IPS-18a (cell line): ENCODE data around the gene NSD2.

Experiments
- H3K27ac ChIP-seq: one replicate; pipeline ENCODE4 v1.5.1; 2013; ENCODE audit warnings: low read length
- H3K27me3 ChIP-seq: one replicate; pipeline ENCODE4 v1.6.1; 2013; ENCODE audit warnings: mild to moderate bottlenecking, low read length; ENCODE audit not compliant: control insufficient read depth, insufficient read depth
- H3K36me3 ChIP-seq: one replicate; pipeline ENCODE4 v1.6.1; 2013; ENCODE audit warnings: low read depth, low read length; ENCODE audit not compliant: control insufficient read depth
- H3K4me1 ChIP-seq: one replicate; pipeline ENCODE4 v1.6.1; 2013; ENCODE audit warnings: low read depth, low read length; ENCODE audit not compliant: control insufficient read depth
- H3K4me3 ChIP-seq: one replicate; pipeline ENCODE4 v1.5.1; 2013; ENCODE audit warnings: low read length
- H3K9ac ChIP-seq: one replicate; pipeline ENCODE4 v1.6.1; 2013; ENCODE audit warnings: mild to moderate bottlenecking, low read length, moderate library complexity
- H3K9me3 ChIP-seq: one replicate; pipeline ENCODE4 v1.6.1; 2013; ENCODE audit warnings: low read depth, low read length; ENCODE audit not compliant: control insufficient read depth

NSD2 gene

GRCh38 chr4:1870578-1871443 lies at the start of gene NSD2:
NSD2 (plus strand) TSS chr4:1871393; CDS start chr4:1900655, 29,262 bp downstream.
- Histone ChIP-seq H3K27me3 (peaks cover 39% of the 10 kb centered on the region), H3K4me1 (peaks cover 7% of the 10 kb centered on the region), H3K27ac (no peak within 1 kb of the TSS), H3K9ac (peak within 1 kb of the TSS; percentile 85), H3K4me3 (peak within 1 kb of the TSS; percentile 93), H3K9me3 (no peaks in the 10 kb centered on the region), H3K36me3 (no peaks in the 10 kb centered on the region)

GRCh38 chr4:1821679-1822567 lies 49.3 kb upstream of the NSD2 start:
- Histone ChIP-seq H3K36me3 (peaks cover 47% of the 10 kb centered on the region), H3K4me1 (no peaks in the 10 kb centered on the region), H3K9ac (no peak overlapping the region), H3K4me3 (no peak overlapping the region), H3K9me3 (no peaks in the 10 kb centered on the region), H3K27me3 (no peaks in the 10 kb centered on the region), H3K27ac (no peak overlapping the region)

GRCh38 chr4:1822568-1823544 lies 48.3 kb upstream of the NSD2 start:
- no peaks in the 10 kb centered on the region for H3K4me1 ChIP-seq
- H3K36me3 ChIP-seq, result peaks cover 39% of the 10 kb centered on the region
- no peak overlapping the region for H3K27ac ChIP-seq
- no peaks in the 10 kb centered on the region for H3K27me3 ChIP-seq
- no peak overlapping the region for H3K9ac ChIP-seq
- no peaks in the 10 kb centered on the region for H3K9me3 ChIP-seq
- no peak overlapping the region for H3K4me3 ChIP-seq

GRCh38 chr4:1823545-1823932 lies 47.7 kb upstream of the NSD2 start:
- Histone ChIP-seq H3K9ac (no peak overlapping the region), H3K27ac (no peak overlapping the region), H3K9me3 (no peaks in the 10 kb centered on the region), H3K27me3 (no peaks in the 10 kb centered on the region), H3K36me3 (peaks cover 39% of the 10 kb centered on the region), H3K4me3 (no peak overlapping the region), H3K4me1 (no peaks in the 10 kb centered on the region)

- peaks cover 4% of the 10 kb centered on the region for H3K4me1 ChIP-seq
- H3K4me3 ChIP-seq, result no peak overlapping the region
- no peaks in the 10 kb centered on the region for H3K9me3 ChIP-seq
- H3K27ac ChIP-seq, result no peak overlapping the region
- H3K36me3 ChIP-seq, result peaks cover 29% of the 10 kb centered on the region
- H3K9ac ChIP-seq, result no peak overlapping the region
- H3K27me3 ChIP-seq, result no peaks in the 10 kb centered on the region
These were observed 46.4 kb upstream of the NSD2 start for GRCh38 chr4:1824746-1825145.

GRCh38 chr4:1825326-1825725 lies 45.9 kb upstream of the NSD2 start:
- H3K9me3 ChIP-seq, result no peaks in the 10 kb centered on the region
- no peak overlapping the region for H3K4me3 ChIP-seq
- H3K4me1 ChIP-seq, result peaks cover 7% of the 10 kb centered on the region
- H3K27ac ChIP-seq, result no peak overlapping the region
- H3K27me3 ChIP-seq, result no peaks in the 10 kb centered on the region
- H3K36me3 ChIP-seq, result peaks cover 29% of the 10 kb centered on the region
- H3K9ac ChIP-seq, result no peak overlapping the region

GRCh38 chr4:1826531-1827350 lies 44.5 kb upstream of the NSD2 start:
- H3K4me1 ChIP-seq, result peaks cover 7% of the 10 kb centered on the region
- H3K27ac ChIP-seq, result no peak overlapping the region
- no peaks in the 10 kb centered on the region for H3K9me3 ChIP-seq
- H3K9ac ChIP-seq, result no peak overlapping the region
- no peak overlapping the region for H3K4me3 ChIP-seq
- no peaks in the 10 kb centered on the region for H3K27me3 ChIP-seq
- H3K36me3 ChIP-seq, result peaks cover 33% of the 10 kb centered on the region

GRCh38 chr4:1830234-1830633 lies 41.0 kb upstream of the NSD2 start:
- Histone ChIP-seq H3K4me1 (peaks cover 7% of the 10 kb centered on the region), H3K27me3 (no peaks in the 10 kb centered on the region), H3K27ac (no peak overlapping the region), H3K9me3 (no peaks in the 10 kb centered on the region), H3K36me3 (peaks cover 32% of the 10 kb centered on the region), H3K4me3 (no peak overlapping the region), H3K9ac (no peak overlapping the region)

GRCh38 chr4:1830642-1831228 lies 40.5 kb upstream of the NSD2 start:
- Histone ChIP-seq H3K9ac (no peak overlapping the region), H3K9me3 (no peaks in the 10 kb centered on the region), H3K27me3 (no peaks in the 10 kb centered on the region), H3K36me3 (peaks cover 32% of the 10 kb centered on the region), H3K4me3 (no peak overlapping the region), H3K4me1 (peaks cover 7% of the 10 kb centered on the region), H3K27ac (no peak overlapping the region)

- H3K4me1 ChIP-seq, result peaks cover 7% of the 10 kb centered on the region
- no peak overlapping the region for H3K4me3 ChIP-seq
- no peak overlapping the region for H3K27ac ChIP-seq
- no peaks in the 10 kb centered on the region for H3K27me3 ChIP-seq
- H3K9ac ChIP-seq, result no peak overlapping the region
- H3K9me3 ChIP-seq, result no peaks in the 10 kb centered on the region
- H3K36me3 ChIP-seq, result peaks cover 30% of the 10 kb centered on the region
These were observed 39.9 kb upstream of the NSD2 start for GRCh38 chr4:1831331-1831730.
